Left lobe of liver (tissue), 2 donors: ENCODE results near the gene MAP3K8. TPM values are rescaled to one million over a fixed set of nuclear protein-coding genes. Genes with fewer than 3 reads are reported as not detected.

ENCODE experiments used
- ATAC-seq: fragments of 200-7000 bp; cut with Tn5 transposase; one replicate; pipeline ENCODE4 v1.9.1; 2020; ENCODE audit warnings: mild to moderate bottlenecking, moderate library complexity
- DNase-seq: peaks from one replicate; pipeline ENCODE4 v3.0.0-alpha.2; 2020; ENCODE audit warnings: low spot score
- total RNA-seq: library from RNA; stranded (reverse); gene quantifications from one replicate; pipeline ENCODE4 v1.2.1, GENCODE V29; 2021
- donor health status: DM: no; HTN: no; CAD: no; lungs with moderate emphysema.
- donor health status: DM: no; HTN: yes; CAD: no.

The MAP3K8 gene
- total RNA-seq, 1 donor from 2014 or later = 2.9 TPM

GRCh38 chr10:30488316-30488715 lies 54.3 kb downstream of the MAP3K8 start:
- ATAC-seq (peak; percentile 25), DNase-seq (peak; percentile 1)

DNA sequence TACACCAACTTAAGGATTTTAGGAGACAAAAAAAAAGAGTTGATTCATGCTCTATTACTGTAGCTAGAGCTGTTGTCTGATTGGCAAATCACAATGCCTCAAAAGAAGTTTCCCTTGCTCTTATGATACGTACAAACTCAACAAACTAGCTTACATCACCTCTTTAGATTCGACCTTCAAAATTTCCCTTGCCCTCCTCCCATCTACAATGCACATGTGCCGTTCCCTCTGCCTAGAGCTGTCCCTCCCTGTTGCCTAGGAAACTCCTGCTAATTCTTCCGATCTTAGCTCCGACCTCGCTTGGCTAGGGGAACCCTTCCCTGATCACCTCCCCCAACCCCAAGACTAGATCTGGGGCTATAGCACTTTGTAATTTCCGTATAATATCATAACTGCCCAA lies 55.4 kb downstream of the MAP3K8 start:
- ATAC-seq = no peak
- peak; percentile 29 for DNase-seq

DNA sequence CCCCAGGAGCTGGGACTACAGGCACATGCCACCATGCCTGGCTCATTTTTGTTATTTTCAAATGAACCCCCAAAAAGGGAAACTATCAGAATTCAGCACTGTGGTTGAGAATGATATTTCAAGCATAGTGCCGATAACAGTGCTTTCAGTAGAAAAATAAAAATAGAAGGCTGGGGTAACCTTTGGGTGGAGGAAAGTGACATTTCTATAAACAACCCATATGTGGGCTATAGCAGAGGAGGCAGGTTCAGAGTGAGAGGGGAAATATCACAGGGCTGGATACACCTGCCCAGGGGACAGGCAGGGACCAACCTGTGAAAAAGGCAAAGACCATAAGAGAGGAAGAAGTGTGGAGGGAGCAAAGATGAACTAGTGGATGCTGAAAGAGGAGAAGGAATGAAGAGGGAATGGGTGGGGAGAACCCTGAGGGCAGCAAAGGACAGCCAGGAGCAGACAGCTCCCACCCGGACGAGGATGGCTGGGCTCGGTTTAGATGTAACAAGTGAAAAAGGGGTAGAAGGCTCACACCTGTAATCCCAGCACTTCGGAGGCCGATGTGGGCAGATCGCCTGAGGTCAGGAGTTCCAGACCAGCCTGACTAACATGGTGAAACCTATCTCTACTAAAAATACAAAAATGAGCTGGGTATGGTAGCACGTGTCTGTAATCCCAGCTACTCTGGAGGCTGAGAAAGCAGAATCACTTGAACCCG lies 56.5 kb downstream of the MAP3K8 start:
- DNase-seq (peak; percentile 36), ATAC-seq (no peak)

GRCh38 chr10:30491204-30491915 lies 57.4 kb downstream of the MAP3K8 start:
- ATAC-seq = no peak
- no peak for DNase-seq

GRCh38 chr10:30491916-30492515 lies 58.0 kb downstream of the MAP3K8 start:
- ATAC-seq (no peak), DNase-seq (no peak)

GRCh38 chr10:30493609-30494530 lies 59.9 kb downstream of the MAP3K8 start:
- DNase-seq (peak; percentile 55), ATAC-seq (peak; percentile 65)

DNA sequence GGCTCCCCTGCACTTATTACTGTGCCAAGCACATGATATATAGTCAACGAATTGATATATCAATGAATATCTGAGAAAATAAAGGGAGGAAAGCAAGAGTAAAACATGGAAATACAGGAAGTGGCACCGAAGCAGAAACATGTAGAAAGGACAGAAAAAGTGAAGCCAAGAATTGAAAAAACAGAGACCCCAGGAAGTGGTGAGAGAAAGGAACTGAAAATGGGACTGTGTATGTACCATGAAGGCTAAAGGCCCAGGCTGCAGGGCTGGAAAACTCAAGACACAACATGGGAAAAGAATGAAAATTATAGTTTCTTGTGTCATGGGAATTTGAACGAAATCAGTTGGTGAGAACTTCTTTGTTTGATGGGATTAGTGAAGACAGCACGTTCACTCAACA lies 60.6 kb downstream of the MAP3K8 start:
- DNase-seq = no peak
- ATAC-seq = no peak

- ATAC-seq = no peak
- DNase-seq = no peak
These were observed 61.7 kb downstream of the MAP3K8 start for GRCh38 chr10:30495687-30496086.

DNA sequence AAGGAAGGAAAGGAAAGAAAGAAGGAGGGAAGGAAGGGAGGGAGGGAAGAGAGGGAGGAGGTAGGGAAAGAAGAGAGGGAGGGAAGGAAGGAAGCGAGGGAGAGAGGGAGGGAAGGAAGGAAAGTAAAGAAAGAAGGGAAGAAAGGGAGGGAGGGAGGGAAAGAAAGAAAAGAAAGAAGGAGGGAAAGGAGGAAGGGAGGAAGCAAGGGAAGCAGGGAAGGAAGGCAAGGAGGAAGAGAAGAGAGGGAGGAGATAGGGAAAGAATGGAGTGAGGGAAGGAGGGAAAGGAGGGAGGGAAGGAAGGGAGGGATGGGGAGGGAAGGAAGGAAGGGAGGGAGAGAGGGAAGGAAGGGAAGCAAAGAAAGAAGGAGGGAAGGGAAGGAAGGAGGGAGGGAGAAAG lies 65.8 kb downstream of the MAP3K8 start:
- DNase-seq (no peak), ATAC-seq (no peak)

DNA sequence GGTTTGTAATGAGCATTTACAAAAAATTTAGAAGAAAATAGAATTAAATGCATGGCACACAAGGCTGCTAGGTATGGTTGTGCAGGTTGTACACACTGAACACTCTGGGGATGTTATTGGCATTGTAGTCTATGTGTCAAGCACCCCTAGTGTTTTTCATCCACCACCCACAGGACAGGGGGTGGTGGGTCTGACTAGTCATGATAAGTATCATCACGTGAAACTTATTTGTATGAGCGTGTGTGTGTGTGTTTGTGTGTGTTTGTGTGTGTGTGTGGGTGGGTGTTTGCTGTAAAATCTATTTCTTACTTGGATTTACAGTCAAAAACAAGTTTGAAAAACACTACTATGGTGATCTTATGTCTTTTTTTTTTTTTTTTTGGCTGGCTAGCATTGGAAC lies 66.5 kb downstream of the MAP3K8 start:
- DNase-seq (no peak), ATAC-seq (no peak)

DNA sequence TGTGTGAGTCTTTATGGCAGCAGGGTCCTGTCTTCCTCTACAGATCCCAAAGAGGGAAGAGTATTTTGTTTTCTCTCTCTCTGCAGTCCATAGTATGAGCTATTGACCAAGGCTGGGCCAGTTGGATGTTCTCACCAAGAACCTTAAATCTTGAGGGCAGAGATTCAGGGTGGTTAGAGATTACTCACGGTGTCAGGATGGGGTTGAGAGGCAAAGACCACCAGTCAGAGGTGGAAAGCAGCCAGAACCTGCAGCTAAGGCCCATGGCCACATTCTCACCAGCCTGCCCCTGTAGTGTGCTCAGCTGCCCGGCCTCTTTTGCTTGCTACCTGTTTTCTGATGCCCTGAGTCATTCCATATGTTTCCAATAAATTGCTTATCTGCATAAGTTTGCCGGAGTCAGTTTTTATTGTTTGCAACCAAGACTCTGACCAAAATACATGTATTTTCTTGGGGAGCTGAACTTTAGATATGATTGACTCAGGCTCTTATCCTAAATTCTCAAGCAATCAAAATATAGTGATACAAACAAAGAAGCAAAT lies 67.0 kb downstream of the MAP3K8 start:
- DNase-seq (no peak), ATAC-seq (no peak)

DNA sequence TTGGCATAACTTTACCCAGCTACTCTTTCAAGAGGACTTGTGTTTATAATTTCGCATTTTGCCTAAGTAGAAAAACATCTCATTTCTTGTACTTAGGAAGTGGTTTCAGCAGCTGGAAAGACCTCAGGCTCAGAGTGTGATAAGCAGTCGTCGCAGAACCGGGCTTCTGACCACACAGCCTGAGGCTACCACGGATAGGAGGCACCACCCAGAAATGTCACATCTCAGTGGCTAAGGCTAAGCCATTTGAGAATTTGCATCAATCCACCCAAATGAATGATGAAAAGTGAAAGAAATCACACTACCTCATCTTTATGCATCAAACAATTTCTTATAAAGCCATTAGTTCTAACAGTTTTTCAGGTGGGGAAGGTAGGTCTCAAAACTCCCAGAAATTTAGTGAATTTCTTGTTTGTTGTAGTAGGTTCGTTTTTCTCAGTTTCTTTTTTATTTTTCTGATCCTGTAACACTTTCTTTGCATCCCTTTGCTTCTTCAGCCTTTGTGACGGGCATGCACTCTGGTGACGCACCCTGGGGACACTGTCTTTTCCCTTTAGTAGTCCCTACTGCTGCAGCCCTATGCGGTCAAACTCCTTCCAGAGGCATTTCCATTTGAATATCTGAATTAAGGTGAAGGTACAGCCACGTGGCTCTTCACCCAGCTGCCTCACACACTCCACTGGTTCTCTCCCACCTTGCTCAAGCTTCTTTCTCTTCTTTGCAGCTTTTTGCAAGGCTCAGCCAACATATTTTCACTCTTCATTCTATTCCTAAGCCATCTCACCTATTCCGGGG lies 68.5 kb downstream of the MAP3K8 start:
- DNase-seq = no peak
- peak; percentile 24 for ATAC-seq

- DNase-seq = no peak
- ATAC-seq = no peak
These were observed 69.8 kb downstream of the MAP3K8 start for GRCh38 chr10:30503700-30504266.

- peak; percentile 37 for ATAC-seq
- no peak for DNase-seq
These were observed 71.7 kb downstream of the MAP3K8 start for GRCh38 chr10:30505543-30506298.

- ATAC-seq = no peak
- DNase-seq = no peak
These were observed 75.5 kb downstream of the MAP3K8 start for GRCh38 chr10:30509508-30509907.

DNA sequence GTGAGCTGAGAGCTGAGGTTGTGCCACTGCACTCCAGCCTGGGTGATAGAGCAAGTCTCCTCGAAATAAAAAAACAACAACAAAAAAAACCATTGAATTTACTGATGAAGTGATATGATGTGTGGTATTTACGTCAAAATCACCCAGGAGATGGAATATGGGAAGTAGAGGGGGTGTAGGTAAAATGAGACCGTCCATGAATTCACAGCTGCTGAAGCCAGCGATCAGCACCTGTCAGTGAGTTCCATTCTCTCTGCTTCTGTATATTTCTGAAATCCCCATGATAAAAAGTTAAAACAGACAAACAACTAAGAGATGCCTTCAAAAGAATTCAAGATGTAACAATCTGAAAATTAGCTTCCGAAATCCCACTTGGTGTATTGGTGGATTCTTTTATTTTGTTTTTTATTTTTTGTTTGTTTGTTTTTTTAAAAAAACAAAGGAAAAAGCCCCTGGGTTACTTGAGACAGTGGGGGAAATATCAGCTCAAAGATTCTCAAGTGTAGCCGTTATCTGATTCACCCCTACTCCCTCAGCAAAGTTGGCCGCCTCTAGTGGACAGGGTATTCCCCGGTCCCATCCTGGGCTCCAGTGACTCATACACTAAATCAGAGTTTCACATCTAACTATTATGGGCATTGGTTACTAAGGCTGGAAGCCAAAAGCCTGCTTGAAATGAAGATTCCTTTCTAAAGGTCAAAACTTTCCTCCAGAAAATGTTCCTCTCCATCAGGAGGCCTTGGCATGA lies 76.4 kb downstream of the MAP3K8 start:
- DNase-seq (no peak), ATAC-seq (no peak)

DNA sequence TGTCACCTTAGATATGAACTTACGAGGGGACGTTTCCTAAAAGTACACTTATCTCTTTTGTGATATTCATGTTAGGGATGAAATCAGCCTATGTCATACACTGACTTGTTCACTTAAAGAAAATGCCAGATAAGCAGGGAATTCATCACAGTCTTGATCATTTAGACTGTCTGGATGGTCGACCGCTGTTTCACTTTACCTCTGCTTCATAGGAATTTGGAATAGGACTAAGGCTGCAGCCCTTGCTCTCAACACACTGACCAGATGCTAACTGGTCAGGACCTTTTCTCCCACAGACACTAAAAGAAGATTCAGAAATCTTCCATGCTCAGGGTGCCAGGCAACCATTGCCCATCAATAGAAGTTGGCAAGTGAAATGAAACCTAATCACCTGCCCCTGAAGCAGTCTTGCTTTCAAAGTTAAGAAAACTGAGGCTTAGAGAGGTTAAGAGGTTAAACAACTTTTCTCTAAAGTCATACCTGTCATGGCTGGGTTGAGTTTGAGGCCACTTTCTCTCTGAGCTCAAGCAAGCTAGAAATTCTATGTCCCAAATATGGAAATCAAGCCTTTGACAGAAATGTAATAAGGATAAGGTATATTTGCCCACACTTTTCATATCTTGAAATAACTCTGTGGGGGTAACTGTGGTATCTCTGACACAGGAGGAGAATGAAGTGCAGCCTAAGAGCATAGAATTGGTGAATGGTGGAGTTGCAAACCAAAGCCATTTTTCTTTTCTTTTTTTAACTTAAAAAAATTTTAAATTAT lies 77.1 kb downstream of the MAP3K8 start:
- DNase-seq (no peak), ATAC-seq (no peak)
